Measurements from ENCODE around the gene MUC4.
"Not testable (repeated sequence)": the region's sequence is repeated elsewhere in the genome, so short reads cannot be mapped to it uniquely, and the experiment has no call there.

The MUC4 gene

GRCh38 chr3:195720831-195721506, 90.8 kb downstream of the MUC4 start, which contains the start of gene MUC20:
Gene MUC20, plus strand, starts transcription at chr3:195720978. Its CDS starts 30 bp downstream, at chr3:195721008.
- not testable (repeated sequence) for H3K9me3 ChIP-seq (ENCODE audit: control insufficient read depth, insufficient read depth, low read length); H3K36me3 ChIP-seq (ENCODE audit: control insufficient read depth, insufficient read depth, low read length); H3K4me3 ChIP-seq (ENCODE audit: low read depth, low read length); H3K27me3 ChIP-seq (ENCODE audit: control insufficient read depth, insufficient read depth, low read length); H3K9ac ChIP-seq (ENCODE audit: low read depth, low read length)
- H3K4me1 ChIP-seq (ENCODE audit: control insufficient read depth, insufficient read depth, low read length) = peaks cover 14% of the 10 kb centered on the region

GRCh38 chr3:195719514-195720254, 92.0 kb downstream of the MUC4 start:
- H3K4me1 ChIP-seq (ENCODE audit: control insufficient read depth, insufficient read depth, low read length) = peaks cover 14% of the 10 kb centered on the region
- not testable (repeated sequence) for H3K36me3 ChIP-seq (ENCODE audit: control insufficient read depth, insufficient read depth, low read length); H3K9ac ChIP-seq (ENCODE audit: low read depth, low read length); H3K9me3 ChIP-seq (ENCODE audit: control insufficient read depth, insufficient read depth, low read length); H3K27me3 ChIP-seq (ENCODE audit: control insufficient read depth, insufficient read depth, low read length); H3K4me3 ChIP-seq (ENCODE audit: low read depth, low read length)

- Histone ChIP-seq H3K9me3 (ENCODE audit: control insufficient read depth, insufficient read depth, low read length) (no peaks in the 10 kb centered on the region), H3K4me3 (ENCODE audit: low read depth, low read length) (no peak overlapping the region), H3K36me3 (ENCODE audit: control insufficient read depth, insufficient read depth, low read length) (no peaks in the 10 kb centered on the region), H3K4me1 (ENCODE audit: control insufficient read depth, insufficient read depth, low read length) (peaks cover 14% of the 10 kb centered on the region), H3K9ac (ENCODE audit: low read depth, low read length) (no peak overlapping the region), H3K27me3 (ENCODE audit: control insufficient read depth, insufficient read depth, low read length) (no peaks in the 10 kb centered on the region)
Measured at GRCh38 chr3:195718477-195718984, 93.2 kb downstream of the MUC4 start.

GRCh38 chr3:195717852-195718476, 93.8 kb downstream of the MUC4 start:
- no peak overlapping the region for H3K9ac ChIP-seq (ENCODE audit: low read depth, low read length)
- peaks cover 14% of the 10 kb centered on the region for H3K4me1 ChIP-seq (ENCODE audit: control insufficient read depth, insufficient read depth, low read length)
- H3K36me3 ChIP-seq (ENCODE audit: control insufficient read depth, insufficient read depth, low read length) = no peaks in the 10 kb centered on the region
- H3K9me3 ChIP-seq (ENCODE audit: control insufficient read depth, insufficient read depth, low read length) = no peaks in the 10 kb centered on the region
- H3K27me3 ChIP-seq (ENCODE audit: control insufficient read depth, insufficient read depth, low read length) = no peaks in the 10 kb centered on the region
- no peak overlapping the region for H3K4me3 ChIP-seq (ENCODE audit: low read depth, low read length)

- Histone ChIP-seq H3K27me3 (ENCODE audit: control insufficient read depth, insufficient read depth, low read length) (no peaks in the 10 kb centered on the region), H3K9ac (ENCODE audit: low read depth, low read length) (no peak overlapping the region), H3K4me1 (ENCODE audit: control insufficient read depth, insufficient read depth, low read length) (peaks cover 14% of the 10 kb centered on the region), H3K9me3 (ENCODE audit: control insufficient read depth, insufficient read depth, low read length) (no peaks in the 10 kb centered on the region), H3K4me3 (ENCODE audit: low read depth, low read length) (no peak overlapping the region), H3K36me3 (ENCODE audit: control insufficient read depth, insufficient read depth, low read length) (no peaks in the 10 kb centered on the region)
Measured at GRCh38 chr3:195717416-195717815, 94.3 kb downstream of the MUC4 start.

- Histone ChIP-seq H3K27me3 (ENCODE audit: control insufficient read depth, insufficient read depth, low read length) (no peaks in the 10 kb centered on the region), H3K9me3 (ENCODE audit: control insufficient read depth, insufficient read depth, low read length) (no peaks in the 10 kb centered on the region), H3K4me1 (ENCODE audit: control insufficient read depth, insufficient read depth, low read length) (peaks cover 14% of the 10 kb centered on the region), H3K36me3 (ENCODE audit: control insufficient read depth, insufficient read depth, low read length) (no peaks in the 10 kb centered on the region), H3K4me3 (ENCODE audit: low read depth, low read length) (no peak overlapping the region), H3K9ac (ENCODE audit: low read depth, low read length) (no peak overlapping the region)
Measured at GRCh38 chr3:195715583-195716266, 96.0 kb downstream of the MUC4 start.

- no peak overlapping the region for H3K9ac ChIP-seq (ENCODE audit: low read depth, low read length)
- H3K9me3 ChIP-seq (ENCODE audit: control insufficient read depth, insufficient read depth, low read length) = no peaks in the 10 kb centered on the region
- no peak overlapping the region for H3K4me3 ChIP-seq (ENCODE audit: low read depth, low read length)
- no peaks in the 10 kb centered on the region for H3K27me3 ChIP-seq (ENCODE audit: control insufficient read depth, insufficient read depth, low read length)
- peaks cover 14% of the 10 kb centered on the region for H3K4me1 ChIP-seq (ENCODE audit: control insufficient read depth, insufficient read depth, low read length)
- no peaks in the 10 kb centered on the region for H3K36me3 ChIP-seq (ENCODE audit: control insufficient read depth, insufficient read depth, low read length)
Measured at GRCh38 chr3:195715134-195715533, 96.6 kb downstream of the MUC4 start.

- peaks cover 11% of the 10 kb centered on the region for H3K4me1 ChIP-seq (ENCODE audit: control insufficient read depth, insufficient read depth, low read length)
- no peak overlapping the region for H3K4me3 ChIP-seq (ENCODE audit: low read depth, low read length)
- no peaks in the 10 kb centered on the region for H3K36me3 ChIP-seq (ENCODE audit: control insufficient read depth, insufficient read depth, low read length)
- no peaks in the 10 kb centered on the region for H3K27me3 ChIP-seq (ENCODE audit: control insufficient read depth, insufficient read depth, low read length)
- no peak overlapping the region for H3K9ac ChIP-seq (ENCODE audit: low read depth, low read length)
- no peaks in the 10 kb centered on the region for H3K9me3 ChIP-seq (ENCODE audit: control insufficient read depth, insufficient read depth, low read length)
Measured at GRCh38 chr3:195714380-195715011, 97.2 kb downstream of the MUC4 start.

GRCh38 chr3:195713150-195713549, 98.6 kb downstream of the MUC4 start:
- not testable (repeated sequence) for H3K4me3 ChIP-seq (ENCODE audit: low read depth, low read length); H3K36me3 ChIP-seq (ENCODE audit: control insufficient read depth, insufficient read depth, low read length)

GRCh38 chr3:195712535-195712910, 99.2 kb downstream of the MUC4 start:
- H3K36me3 ChIP-seq (ENCODE audit: control insufficient read depth, insufficient read depth, low read length); H3K4me3 ChIP-seq (ENCODE audit: low read depth, low read length); H3K4me1 ChIP-seq (ENCODE audit: control insufficient read depth, insufficient read depth, low read length); H3K27me3 ChIP-seq (ENCODE audit: control insufficient read depth, insufficient read depth, low read length); H3K9me3 ChIP-seq (ENCODE audit: control insufficient read depth, insufficient read depth, low read length); H3K9ac ChIP-seq (ENCODE audit: low read depth, low read length): not testable (repeated sequence)

More at GRCh38 chr3:195713150-195713549, 98.6 kb downstream of the MUC4 start:
- H3K9me3 ChIP-seq (ENCODE audit: control insufficient read depth, insufficient read depth, low read length); H3K9ac ChIP-seq (ENCODE audit: low read depth, low read length); H3K4me1 ChIP-seq (ENCODE audit: control insufficient read depth, insufficient read depth, low read length); H3K27me3 ChIP-seq (ENCODE audit: control insufficient read depth, insufficient read depth, low read length): not testable (repeated sequence)

GRCh38 chr3:195711813-195712534, 99.8 kb downstream of the MUC4 start:
- no peaks in the 10 kb centered on the region for H3K4me1 ChIP-seq (ENCODE audit: control insufficient read depth, insufficient read depth, low read length)
- H3K36me3 ChIP-seq (ENCODE audit: control insufficient read depth, insufficient read depth, low read length) = no peaks in the 10 kb centered on the region
- H3K27me3 ChIP-seq (ENCODE audit: control insufficient read depth, insufficient read depth, low read length) = peaks cover 6% of the 10 kb centered on the region
- H3K9me3 ChIP-seq (ENCODE audit: control insufficient read depth, insufficient read depth, low read length) = no peaks in the 10 kb centered on the region
- H3K4me3 ChIP-seq (ENCODE audit: low read depth, low read length) = no peak overlapping the region
- no peak overlapping the region for H3K9ac ChIP-seq (ENCODE audit: low read depth, low read length)
